Heart right ventricle (tissue), 16 donors: Measurements from ENCODE around the gene MBL2. TPM values are rescaled to one million over a fixed set of nuclear protein-coding genes. Genes with fewer than 3 reads are reported as not detected.

Experiments used
- ATAC-seq, 8 donors: fragments of 200-7000 bp; cut with Tn5 transposase; one replicate each; pipeline ENCODE4 v1.9.1; 2020; ENCODE audit warnings: mild to moderate bottlenecking in 8 of 8, moderate library complexity in 8 of 8, moderate number of reproducible peaks in 1 of 8
- DNase-seq, 2 donors: peaks; one replicate each; pipeline ENCODE4 v3.0.0-alpha.2; 2020
- H3K27ac ChIP-seq, 10 donors: fragments of 200-600 bp; sonication (generic) in 2 of 10; one replicate each; pipeline versions ENCODE4 v1.5.0 to v1.8.0; 2020 to 2022; ENCODE audit warnings: mild to moderate bottlenecking in 3 of 10
- H3K27me3 ChIP-seq, 7 donors: fragments of 200-600 bp; one replicate each; pipeline ENCODE4 v1.8.0; 2021 to 2022; ENCODE audit warnings: mild to moderate bottlenecking in 2 of 7
- H3K36me3 ChIP-seq, 9 donors: fragments of 200-600 bp; sonication (generic) in 1 of 9; one replicate each; pipeline versions ENCODE4 v1.5.0 to v1.8.0; 2020 to 2022; ENCODE audit warnings: mild to moderate bottlenecking in 2 of 9
- H3K4me1 ChIP-seq, 9 donors: fragments of 200-600 bp; sonication (generic) in 1 of 9; one replicate each; pipeline versions ENCODE4 v1.5.0 to v1.8.0; 2020 to 2022; ENCODE audit warnings: mild to moderate bottlenecking in 4 of 9
- H3K4me3 ChIP-seq, 10 donors: fragments of 200-600 bp; sonication (generic) in 2 of 10; one replicate each; pipeline versions ENCODE4 v1.5.0 to v1.8.0; 2020 to 2022; ENCODE audit warnings: mild to moderate bottlenecking in 7 of 10, moderate library complexity in 2 of 10
- H3K9me3 ChIP-seq, 11 donors: fragments of 200-600 bp in 10 of 11; sonication (generic) in 2 of 11; one replicate each; pipeline versions ENCODE4 v1.5.0 to v1.8.0; 2013 to 2022; ENCODE audit warnings: mild to moderate bottlenecking in 2 of 11, control low read depth in 1 of 11, moderate library complexity in 1 of 11
- WGBS, 2 donors: extraction: QIAGEN DNeasy Blood & Tissue Kit; methylation state at CpG; one replicate each; pipeline ENCODE4 v1.1.7; 2013; ENCODE audit warnings: inconsistent platforms in 1 of 2; 5-methylcytosine and 5-hydroxymethylcytosine counted together
- intact Hi-C, 10 donors: fragments of 100-400 bp; cut with DNase I; formaldehyde crosslinking; loops; one replicate each; pipeline versions ENCODE4 v1.11.1 to v1.14.2; 2022
- polyA plus RNA-seq, 2 donors: library from polyadenylated mRNA; stranded (reverse); fragments of 200-250 nt; gene quantifications; one replicate each; pipeline ENCODE4 v1.2.3, GENCODE V29; 2013
- total RNA-seq, 10 donors: library from RNA; stranded (reverse); fragmentation: NEBNext Ultra II Directional in 3 of 10; extraction: Animal tissue kit (Norgen Biotek cat#: 25700) in 3 of 10; gene quantifications; one replicate each; pipeline versions ENCODE4 v1.2.1 to v1.2.4, GENCODE V29; 2021 to 2023
- TF ChIP-seq, protein P1 (sequence below), 9 donors: fragments of 200-600 bp; sonication (generic) in 2 of 9; IDR thresholded peaks; one replicate each; pipeline versions ENCODE4 v1.5.0 to v1.8.0; 2021 to 2022; ENCODE audit warnings: antibody characterized with exemption in 9 of 9, mild to moderate bottlenecking in 5 of 9, moderate library complexity in 1 of 9
- donor health status: Arrhythmogenic right ventricular cardiomyopathy.
- donor health status: ischemic (EF 13 %, LVEDD 7.1; RV severe dilation, severe dysfunction).
- donor health status: healthy with polysubstance abuse.
- donor health status: DM: no; HTN: yes; CAD: no.
- donor health status: DM: no; HTN: no; CAD: no.
- donor health status: ischemic (EF 25% LVEDD 6.9; RV normal size, moderate dysfunction).
- donor health status: ischemic (EF 25% LVEDD 5.7; RV mildly dilated, moderate dysfunction).
- donor health status: healthy.
- donor health status: DM: yes; HTN: yes; CAD: no.
- donor health status: Ischemic cardiomyopathy.
- donor health status: ischemic (EF 35%, LVEDD 5.7; RV mildly dilated, moderate dysfunction).
- donor health status: nonischemic (EF 11% LVEDD 7.7; RV severe dilation, severe dysfunction).
- donor health status: DM: yes; HTN: yes; CAD: no.
- donor health status: PGD.
- donor health status: ischemic (EF 29% LVEDD 5.4; RV normal size, mild dysfunction).
- donor health status: nonischemic (EF 23%, LVEDD 6.1; RV moderate dilation, normal function).

The MBL2 gene
- total and polyA plus RNA-seq, 12 donors: not detected

DNA sequence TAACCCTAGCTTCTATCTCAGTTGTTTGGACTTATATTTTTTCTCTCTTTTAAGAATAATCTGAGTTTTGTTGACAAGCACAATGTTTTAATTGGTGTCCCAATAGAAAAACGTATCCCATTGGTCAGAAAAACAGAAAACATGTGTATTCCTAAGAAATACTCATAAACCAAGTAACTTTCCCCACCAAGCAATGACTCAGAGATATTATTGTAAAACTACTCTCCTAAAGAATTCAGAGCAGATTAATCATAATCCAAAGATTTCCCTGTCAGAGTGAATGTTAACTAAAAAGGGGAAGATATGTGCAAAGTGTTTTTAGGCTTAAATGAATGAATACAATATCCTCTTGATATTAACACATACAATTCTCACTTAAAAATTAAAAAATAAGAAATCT is 29.4 kb upstream of the MBL2 start:
- intact Hi-C loops: no loop called here
- Histone ChIP-seq H3K27me3 (peaks cover 0 to 4% (median 0%) of the 10 kb centered on the region in 7 donors), H3K4me1 (no peaks in the 10 kb centered on the region), H3K27ac (no peak overlapping the region), H3K36me3 (no peaks in the 10 kb centered on the region), H3K4me3 (no peak overlapping the region), H3K9me3 (no peaks in the 10 kb centered on the region)
- DNase-seq (no peak), ATAC-seq (no peak)
- 27 to 71% methylated on average over 1 of the region's 1 CpG for WGBS, 2 donors
- TF ChIP-seq, protein P1, sequence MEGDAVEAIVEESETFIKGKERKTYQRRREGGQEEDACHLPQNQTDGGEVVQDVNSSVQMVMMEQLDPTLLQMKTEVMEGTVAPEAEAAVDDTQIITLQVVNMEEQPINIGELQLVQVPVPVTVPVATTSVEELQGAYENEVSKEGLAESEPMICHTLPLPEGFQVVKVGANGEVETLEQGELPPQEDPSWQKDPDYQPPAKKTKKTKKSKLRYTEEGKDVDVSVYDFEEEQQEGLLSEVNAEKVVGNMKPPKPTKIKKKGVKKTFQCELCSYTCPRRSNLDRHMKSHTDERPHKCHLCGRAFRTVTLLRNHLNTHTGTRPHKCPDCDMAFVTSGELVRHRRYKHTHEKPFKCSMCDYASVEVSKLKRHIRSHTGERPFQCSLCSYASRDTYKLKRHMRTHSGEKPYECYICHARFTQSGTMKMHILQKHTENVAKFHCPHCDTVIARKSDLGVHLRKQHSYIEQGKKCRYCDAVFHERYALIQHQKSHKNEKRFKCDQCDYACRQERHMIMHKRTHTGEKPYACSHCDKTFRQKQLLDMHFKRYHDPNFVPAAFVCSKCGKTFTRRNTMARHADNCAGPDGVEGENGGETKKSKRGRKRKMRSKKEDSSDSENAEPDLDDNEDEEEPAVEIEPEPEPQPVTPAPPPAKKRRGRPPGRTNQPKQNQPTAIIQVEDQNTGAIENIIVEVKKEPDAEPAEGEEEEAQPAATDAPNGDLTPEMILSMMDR (IDR thresholded peaks at IDR 0.05): no peak

DNA sequence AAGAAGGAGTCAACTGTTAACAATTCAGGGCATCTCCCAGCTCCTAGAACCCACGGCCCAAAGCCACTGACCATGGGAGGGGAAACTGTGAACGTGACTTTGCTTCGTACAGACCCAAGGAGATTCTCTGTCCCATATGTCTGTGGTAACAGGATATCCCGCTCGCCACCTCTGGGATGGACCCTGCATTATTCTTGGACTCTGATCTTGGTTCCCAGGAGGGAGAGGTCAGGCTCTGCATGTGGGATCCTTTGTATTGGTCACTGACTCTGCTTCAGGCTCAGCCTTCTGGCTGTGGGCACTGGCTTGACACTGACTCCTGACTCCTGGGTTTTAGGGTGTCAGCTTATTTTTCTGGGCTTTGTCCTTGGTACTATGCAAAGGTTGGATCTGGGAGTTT is 13.5 kb upstream of the MBL2 start:
- WGBS, 2 donors: 88 to 95% methylated on average over 5 of the region's 5 CpGs
- TF ChIP-seq, protein P1 (IDR thresholded peaks at IDR 0.05): no peak
- DNase-seq: no peak

DNA sequence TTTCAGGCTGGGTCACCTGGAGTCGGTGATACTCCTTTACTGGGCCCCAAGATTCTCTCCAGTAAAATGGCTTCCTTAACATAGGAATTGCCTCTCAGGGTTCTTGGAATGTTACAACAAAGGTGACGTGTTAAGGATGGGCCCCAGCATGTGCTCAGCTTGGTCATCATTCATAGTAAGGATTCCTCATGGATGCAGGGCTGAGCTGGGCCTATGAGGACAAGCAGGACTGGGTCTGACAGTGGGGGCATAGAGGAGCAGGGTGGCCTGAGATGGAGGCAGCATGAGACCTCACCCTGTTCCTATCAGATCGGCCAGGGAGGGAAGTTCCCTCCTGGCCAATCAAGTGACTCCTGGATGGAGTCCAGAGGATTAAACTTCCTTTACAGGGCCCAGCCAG is 12.8 kb upstream of the MBL2 start:
- intact Hi-C loops: no loop called here
- no peaks in the 10 kb centered on the region for H3K4me1 ChIP-seq
- H3K36me3 ChIP-seq: no peaks in the 10 kb centered on the region
- peaks cover 0 to 3% (median 0%) of the 10 kb centered on the region in 7 donors for H3K27me3 ChIP-seq
- peaks cover 0 to 6% (median 0%) of the 10 kb centered on the region in 11 donors for H3K9me3 ChIP-seq
- DNase-seq (no peak), ATAC-seq (no peak)
- TF ChIP-seq, protein P1 (IDR thresholded peaks at IDR 0.05): no peak
- no peak overlapping the region for H3K4me3 ChIP-seq
- 22 to 44% methylated on average over 3 of the region's 3 CpGs for WGBS, 2 donors
- H3K27ac ChIP-seq: no peak overlapping the region

More for the DNA sequence above, 13.5 kb upstream of the MBL2 start:
- Histone ChIP-seq H3K4me1 (no peaks in the 10 kb centered on the region), H3K4me3 (no peak overlapping the region), H3K36me3 (no peaks in the 10 kb centered on the region), H3K27me3 (no peaks in the 10 kb centered on the region), H3K9me3 (peaks cover 0 to 6% (median 0%) of the 10 kb centered on the region in 11 donors), H3K27ac (no peak overlapping the region)
- no peak for ATAC-seq
- intact Hi-C loops: no loop called here

DNA sequence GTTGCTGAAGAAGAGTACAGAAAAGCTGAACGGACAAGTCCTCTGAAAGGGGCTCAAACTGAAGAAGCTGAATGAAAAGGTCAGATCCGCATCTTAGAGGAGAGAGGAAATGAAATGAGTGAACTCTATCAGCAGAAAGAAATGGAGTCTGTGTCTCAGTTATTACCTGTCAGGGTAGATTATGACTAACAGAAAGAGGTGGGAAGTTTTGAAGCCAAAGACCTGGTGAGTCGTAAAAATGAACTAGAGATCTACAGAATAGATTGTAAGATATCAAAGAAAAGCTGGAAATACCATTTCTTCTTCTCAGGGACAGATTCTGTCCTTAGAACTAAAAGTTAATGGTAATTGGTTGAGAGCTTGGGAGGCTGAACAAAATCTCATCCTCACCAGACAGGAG is 11.1 kb upstream of the MBL2 start:
- intact Hi-C loops: loop anchor here in 2 of 10 donors (5.0 kb wide), 1 partner anchor 41 kb away; no protein-coding TSS in a partner anchor
- no peaks in the 10 kb centered on the region for H3K36me3 ChIP-seq
- no peaks in the 10 kb centered on the region for H3K4me1 ChIP-seq
- DNase-seq: no peak
- peaks cover 0 to 6% (median 0%) of the 10 kb centered on the region in 11 donors for H3K9me3 ChIP-seq
- H3K27ac ChIP-seq: no peak overlapping the region
- 80 to 81% methylated on average over 3 of the region's 3 CpGs for WGBS, 2 donors
- no peak overlapping the region for H3K4me3 ChIP-seq
- no peak for ATAC-seq
- H3K27me3 ChIP-seq: peaks cover 0 to 15% (median 9%) of the 10 kb centered on the region in 7 donors
- TF ChIP-seq, protein P1 (IDR thresholded peaks at IDR 0.05): no peak
